ENCODE measurements around the gene NFKBIB. TPM values are rescaled to one million over a fixed set of nuclear protein-coding genes. Genes with fewer than 3 reads are reported as not detected.

The NFKBIB gene
- total RNA-seq, 4 donors from 2014 or later = 5.2 to 37.4 (median 19.4) TPM

DNA sequence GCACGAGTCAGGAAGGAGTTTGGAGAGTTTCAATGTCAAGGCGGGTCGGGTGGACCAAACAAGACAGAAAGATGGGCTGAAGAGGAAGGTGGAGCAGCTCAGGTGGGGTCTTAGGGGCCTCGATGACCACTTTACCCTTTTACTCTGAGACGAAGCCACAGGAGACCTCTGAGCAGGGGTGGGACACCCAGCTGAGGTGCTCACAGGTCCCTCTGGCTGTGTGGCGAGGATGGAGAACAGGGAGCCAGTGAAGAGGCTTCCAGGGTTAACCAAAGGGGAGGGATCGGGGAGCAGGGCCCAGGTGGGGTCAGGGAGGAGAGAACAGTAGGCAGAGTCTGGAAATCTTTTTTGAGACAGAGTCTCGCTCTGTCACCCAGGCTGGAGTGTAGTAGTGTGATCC lies 14.2 kb downstream of the NFKBIB start:
- H3K27ac ChIP-seq = no peak overlapping the region
- DNase-seq = no peak
- no peak for TF ChIP-seq POLR2A (IDR thresholded peaks at IDR 0.05)
- TF ChIP-seq, protein P1, sequence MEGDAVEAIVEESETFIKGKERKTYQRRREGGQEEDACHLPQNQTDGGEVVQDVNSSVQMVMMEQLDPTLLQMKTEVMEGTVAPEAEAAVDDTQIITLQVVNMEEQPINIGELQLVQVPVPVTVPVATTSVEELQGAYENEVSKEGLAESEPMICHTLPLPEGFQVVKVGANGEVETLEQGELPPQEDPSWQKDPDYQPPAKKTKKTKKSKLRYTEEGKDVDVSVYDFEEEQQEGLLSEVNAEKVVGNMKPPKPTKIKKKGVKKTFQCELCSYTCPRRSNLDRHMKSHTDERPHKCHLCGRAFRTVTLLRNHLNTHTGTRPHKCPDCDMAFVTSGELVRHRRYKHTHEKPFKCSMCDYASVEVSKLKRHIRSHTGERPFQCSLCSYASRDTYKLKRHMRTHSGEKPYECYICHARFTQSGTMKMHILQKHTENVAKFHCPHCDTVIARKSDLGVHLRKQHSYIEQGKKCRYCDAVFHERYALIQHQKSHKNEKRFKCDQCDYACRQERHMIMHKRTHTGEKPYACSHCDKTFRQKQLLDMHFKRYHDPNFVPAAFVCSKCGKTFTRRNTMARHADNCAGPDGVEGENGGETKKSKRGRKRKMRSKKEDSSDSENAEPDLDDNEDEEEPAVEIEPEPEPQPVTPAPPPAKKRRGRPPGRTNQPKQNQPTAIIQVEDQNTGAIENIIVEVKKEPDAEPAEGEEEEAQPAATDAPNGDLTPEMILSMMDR (IDR thresholded peaks at IDR 0.05) = no peak
- no peaks in the 10 kb centered on the region for H3K4me1 ChIP-seq
- H3K27me3 ChIP-seq = peaks cover 0 to 11% of the 10 kb centered on the region in 2 donors
- no peaks in the 10 kb centered on the region for H3K9me3 ChIP-seq
- intact Hi-C loops (cut with DNase I; ENCODE audit: low total_unique reads) = no loop called here
- H3K4me3 ChIP-seq = no peak overlapping the region
- no peaks in the 10 kb centered on the region for H3K36me3 ChIP-seq

DNA sequence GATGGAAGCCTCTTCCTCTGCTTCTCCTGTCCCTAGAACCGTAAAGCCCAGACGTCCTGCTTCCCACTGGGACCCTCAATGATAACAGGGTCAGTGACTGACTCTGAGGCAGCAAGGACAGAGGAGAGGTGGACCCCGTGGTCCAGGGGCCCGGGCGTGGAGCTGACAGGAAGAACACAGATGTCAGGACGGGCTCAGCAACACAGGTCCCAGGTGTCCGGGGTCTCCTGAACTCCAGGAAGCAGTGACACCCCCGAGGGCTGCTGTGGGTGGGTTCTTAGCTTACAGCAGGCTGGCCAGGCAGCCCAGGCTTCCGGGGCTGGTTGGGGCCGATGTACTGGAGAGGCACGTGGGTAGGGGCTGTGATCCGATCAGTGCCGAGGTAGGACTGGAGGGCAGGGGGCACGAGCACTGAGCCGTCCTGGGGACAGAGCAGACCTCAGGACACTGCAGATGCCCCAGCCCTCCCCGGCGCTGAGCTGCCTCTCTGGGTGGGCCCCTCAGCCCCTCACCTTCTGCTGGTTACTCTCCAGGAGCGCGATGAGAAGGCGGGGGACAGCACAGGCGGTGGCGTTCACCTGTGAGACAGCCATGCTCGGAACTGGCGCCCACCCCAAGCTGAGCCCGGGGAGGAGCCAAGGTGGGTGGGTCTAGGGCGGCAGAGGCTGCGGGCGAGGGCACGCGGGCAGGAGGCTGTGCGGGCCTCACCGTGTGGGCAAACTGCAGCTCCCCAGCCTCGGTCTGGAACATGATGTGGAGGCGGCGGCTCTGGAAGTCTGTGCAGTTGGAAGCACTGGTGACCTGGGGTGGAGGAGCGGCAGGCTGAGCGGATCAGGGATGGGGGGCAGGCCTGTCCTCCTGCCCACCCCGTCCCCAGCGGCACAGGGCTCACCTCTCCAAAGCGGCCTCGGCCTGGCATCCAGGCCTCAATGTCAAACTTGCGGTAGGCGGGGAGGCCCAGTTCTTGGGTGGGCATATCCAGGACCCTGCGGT lies 15.9 kb downstream of the NFKBIB start:
- TF ChIP-seq POLR2A (IDR thresholded peaks at IDR 0.05) = no peak
- TF ChIP-seq, protein P1 (IDR thresholded peaks at IDR 0.05) = no peak
- DNase-seq = no peak
- Histone ChIP-seq H3K36me3 (no peaks in the 10 kb centered on the region), H3K9me3 (no peaks in the 10 kb centered on the region), H3K4me3 (no peak overlapping the region), H3K27ac (no peak overlapping the region), H3K4me1 (no peaks in the 10 kb centered on the region), H3K27me3 (peaks cover 0 to 11% of the 10 kb centered on the region in 2 donors)
- intact Hi-C loops (cut with DNase I; ENCODE audit: low total_unique reads) = no loop called here

DNA sequence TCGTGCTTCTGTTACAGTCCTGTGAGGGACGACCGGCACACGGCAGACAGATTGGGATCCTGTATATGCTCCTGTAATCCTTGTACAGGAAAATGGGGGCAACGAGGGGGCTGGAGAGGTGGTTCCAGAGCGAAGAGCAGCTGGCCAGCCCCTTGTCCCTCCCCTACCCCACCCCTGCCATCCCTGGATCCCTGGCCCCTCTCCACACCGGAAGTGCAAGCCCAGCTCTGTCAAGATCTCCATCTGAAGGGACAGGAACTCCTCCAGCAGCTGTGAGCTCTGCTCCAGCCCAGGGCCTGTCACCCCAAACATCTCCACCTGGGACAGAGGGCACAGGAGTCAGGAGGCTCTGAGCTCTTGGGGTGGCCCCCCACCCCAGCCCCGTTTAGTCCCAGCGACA lies 17.7 kb downstream of the NFKBIB start:
- no peaks in the 10 kb centered on the region for H3K9me3 ChIP-seq
- no peak for TF ChIP-seq POLR2A (IDR thresholded peaks at IDR 0.05)
- TF ChIP-seq, protein P1 (IDR thresholded peaks at IDR 0.05) = no peak
- no peak for DNase-seq
- no peaks in the 10 kb centered on the region for H3K27me3 ChIP-seq
- no peak overlapping the region for H3K4me3 ChIP-seq
- H3K4me1 ChIP-seq = no peaks in the 10 kb centered on the region
- no peak overlapping the region for H3K27ac ChIP-seq
- H3K36me3 ChIP-seq = no peaks in the 10 kb centered on the region
- intact Hi-C loops (cut with DNase I; ENCODE audit: low total_unique reads) = no loop called here

DNA sequence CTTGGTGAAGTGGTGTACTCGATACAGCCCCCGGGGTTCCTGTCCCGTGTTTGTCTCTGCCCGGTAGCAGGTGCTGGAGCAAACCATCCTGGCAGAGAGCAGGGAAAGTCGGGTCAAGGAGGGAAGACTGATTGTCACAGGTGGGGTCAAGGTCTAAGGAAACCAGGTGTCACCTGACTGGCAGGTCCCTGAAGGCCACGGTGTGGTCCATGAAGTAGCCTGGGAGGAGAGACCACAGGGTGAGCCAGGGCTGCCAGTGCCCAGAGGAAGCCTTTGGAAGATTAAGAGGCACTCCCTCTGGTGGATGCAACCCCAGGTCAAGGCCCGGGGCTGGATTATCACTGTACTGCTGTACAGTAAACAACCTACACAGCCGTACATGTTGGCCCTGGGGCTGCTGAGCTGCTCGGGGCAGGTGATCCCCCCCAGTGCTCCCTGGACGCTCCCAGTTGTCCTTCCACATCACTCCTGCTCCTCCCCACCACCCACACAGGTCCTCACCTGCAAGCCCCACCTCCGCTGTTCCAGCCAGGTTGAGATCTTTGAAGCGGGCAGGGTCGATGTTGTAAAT lies 18.2 kb downstream of the NFKBIB start:
- H3K36me3 ChIP-seq = no peaks in the 10 kb centered on the region
- no peaks in the 10 kb centered on the region for H3K9me3 ChIP-seq
- intact Hi-C loops (cut with DNase I; ENCODE audit: low total_unique reads) = no loop called here
- TF ChIP-seq, protein P1 (IDR thresholded peaks at IDR 0.05) = no peak
- no peak for DNase-seq
- no peaks in the 10 kb centered on the region for H3K4me1 ChIP-seq
- no peak overlapping the region for H3K4me3 ChIP-seq
- H3K27me3 ChIP-seq = no peaks in the 10 kb centered on the region
- no peak overlapping the region for H3K27ac ChIP-seq

DNA sequence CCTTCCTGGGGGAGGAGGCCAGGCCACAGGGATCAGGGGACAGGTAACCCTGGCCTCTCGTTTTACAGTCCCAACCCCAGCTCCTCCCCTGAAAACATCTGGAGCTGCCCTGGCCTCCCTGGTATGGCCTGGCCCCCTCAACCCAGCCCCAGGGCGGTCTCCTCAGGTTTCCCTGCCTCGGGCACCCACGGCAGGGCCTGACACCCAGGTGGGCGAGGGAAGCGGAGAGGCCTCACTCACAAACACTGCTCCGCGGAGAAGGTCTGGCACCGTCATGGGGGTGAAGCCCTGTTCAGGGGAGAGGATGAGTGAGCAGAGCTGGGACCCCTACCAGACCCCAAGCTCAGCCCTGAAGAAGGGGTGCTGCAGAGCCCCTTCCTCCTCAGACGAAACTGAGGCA lies 18.8 kb downstream of the NFKBIB start:
- Histone ChIP-seq H3K4me3 (no peak overlapping the region), H3K27ac (no peak overlapping the region), H3K36me3 (no peaks in the 10 kb centered on the region), H3K9me3 (no peaks in the 10 kb centered on the region), H3K4me1 (no peaks in the 10 kb centered on the region), H3K27me3 (no peaks in the 10 kb centered on the region)
- no peak for DNase-seq
- intact Hi-C loops (cut with DNase I; ENCODE audit: low total_unique reads) = no loop called here
- TF ChIP-seq, protein P1 (IDR thresholded peaks at IDR 0.05) = no peak
- no peak for TF ChIP-seq POLR2A (IDR thresholded peaks at IDR 0.05)

Data from uterus (tissue), 4 donors.